ENCODE results near the gene NUP205. TPM values are rescaled to one million over a fixed set of nuclear protein-coding genes. Genes with fewer than 3 reads are reported as not detected.

The NUP205 gene
- polyA plus RNA-seq, 1 donor from 2014 or later = 32.3 TPM

GRCh38 chr7:135525426-135525825 is 32.3 kb upstream of the NUP205 start:
- H3K9me2 ChIP-seq (ENCODE audit: insufficient read depth, low read length) = no peaks in the 10 kb centered on the region
- no peak overlapping the region for H3K4me3 ChIP-seq (ENCODE audit: low read length)
- TF ChIP-seq SMC3 (conservative IDR thresholded peaks at IDR 0.05; ENCODE audit: poor library complexity) (no peak), CTCF (IDR thresholded peaks at IDR 0.05; ENCODE audit: poor library complexity, severe bottlenecking) (no peak), POLR2AphosphoS5 (IDR thresholded peaks at IDR 0.05) (no peak), REST (IDR thresholded peaks at IDR 0.05; ENCODE audit: borderline replicate concordance) (no peak), EZH2 (IDR thresholded peaks at IDR 0.05; ENCODE audit: borderline replicate concordance, insufficient read depth, low read length, poor library complexity, severe bottlenecking) (no peak), MXI1 (conservative IDR thresholded peaks at IDR 0.05; ENCODE audit: poor library complexity, severe bottlenecking) (no peak), EP300 (conservative IDR thresholded peaks at IDR 0.05; ENCODE audit: poor library complexity, severe bottlenecking) (no peak)
- no peak overlapping the region for H3K4me2 ChIP-seq (ENCODE audit: low read length)
- H3K27ac ChIP-seq (ENCODE audit: low read length) = no peak overlapping the region
- no peaks in the 10 kb centered on the region for H4K20me1 ChIP-seq (ENCODE audit: insufficient read depth)
- H3K79me2 ChIP-seq (replicated peaks; ENCODE audit: insufficient read depth, low read length) = no peaks in the 10 kb centered on the region
- H3K9ac ChIP-seq (ENCODE audit: low read length) = no peak overlapping the region
- no peaks in the 10 kb centered on the region for H3K36me3 ChIP-seq (ENCODE audit: insufficient read depth, low read length)
- no peaks in the 10 kb centered on the region for H3K9me3 ChIP-seq (ENCODE audit: low read length)
- H3F3A ChIP-seq (ENCODE audit: insufficient read depth, low read length, poor library complexity, severe bottlenecking) = no peaks in the 10 kb centered on the region
- no peak overlapping the region for H2AFZ ChIP-seq (ENCODE audit: low read depth, low read length)
- H3K27me3 ChIP-seq (ENCODE audit: insufficient read depth, low read depth, low read length) = no peaks in the 10 kb centered on the region

- Histone ChIP-seq H3K9me3 (ENCODE audit: low read length) (no peaks in the 10 kb centered on the region), H2AFZ (ENCODE audit: low read depth, low read length) (no peak overlapping the region), H3K9ac (ENCODE audit: low read length) (no peak overlapping the region), H4K20me1 (ENCODE audit: insufficient read depth) (no peaks in the 10 kb centered on the region), H3K27me3 (ENCODE audit: insufficient read depth, low read depth, low read length) (no peaks in the 10 kb centered on the region), H3K4me3 (ENCODE audit: low read length) (no peak overlapping the region), H3K36me3 (ENCODE audit: insufficient read depth, low read length) (no peaks in the 10 kb centered on the region), H3K79me2 (replicated peaks; ENCODE audit: insufficient read depth, low read length) (no peaks in the 10 kb centered on the region), H3K27ac (ENCODE audit: low read length) (no peak overlapping the region), H3F3A (ENCODE audit: insufficient read depth, low read length, poor library complexity, severe bottlenecking) (no peaks in the 10 kb centered on the region), H3K9me2 (ENCODE audit: insufficient read depth, low read length) (no peaks in the 10 kb centered on the region), H3K4me2 (ENCODE audit: low read length) (no peak overlapping the region)
- no peak for TF ChIP-seq SMC3 (conservative IDR thresholded peaks at IDR 0.05; ENCODE audit: poor library complexity)
- no peak for TF ChIP-seq MXI1 (conservative IDR thresholded peaks at IDR 0.05; ENCODE audit: poor library complexity, severe bottlenecking)
- no peak for TF ChIP-seq REST (IDR thresholded peaks at IDR 0.05; ENCODE audit: borderline replicate concordance)
Measured at GRCh38 chr7:135527025-135527424, 30.7 kb upstream of the NUP205 start.
